Keratinocyte (primary cell): ENCODE data around the gene ARHGAP5.

Source experiments
- CTCF ChIP-seq, 3 experiments: IDR thresholded peaks in 1 of 3; conservative IDR thresholded peaks in 1 of 3; optimal IDR thresholded peaks in 1 of 3; 2 replicates in 2 of 3; 3 replicates in 1 of 3; pipeline versions ENCODE3 to v1.5.1; 2011; ENCODE audit warnings: low read length in 3 of 3, mild to moderate bottlenecking in 3 of 3, moderate library complexity in 2 of 3, control low read depth in 1 of 3, inconsistent platforms in 1 of 3; ENCODE audit not compliant: insufficient read depth in 2 of 3; ENCODE audit errors: extremely low read depth in 1 of 3
- EZH2 ChIP-seq: IDR thresholded peaks from one replicate; pipeline ENCODE4 v1.6.1; 2012; ENCODE audit warnings: inconsistent platforms, mild to moderate bottlenecking, low read length, moderate library complexity

- TF ChIP-seq EZH2 = no peak
- TF ChIP-seq CTCF (optimal IDR thresholded peaks at IDR 0.05 in 1 of 3, IDR thresholded peaks at IDR 0.05 in 1 of 3, conservative IDR thresholded peaks at IDR 0.05 in 1 of 3; ENCODE audit: extremely low read depth in 1 of 3, insufficient read depth in 2 of 3, low read length in 3 of 3) = no peak
Measured at GRCh38 chr14:32085182-32085844, 8.2 kb downstream of the ARHGAP5 start.
